Esophagus muscularis mucosa (tissue), 4 donors: ENCODE measurements around the gene RHOBTB1. TPM values are rescaled to one million over a fixed set of nuclear protein-coding genes. Genes with fewer than 3 reads are reported as not detected.

Experiments used
- DNase-seq: peaks from one replicate; pipeline ENCODE4 v3.0.0-alpha.2; 2017; ENCODE audit errors: extremely low spot score
- H3K27ac ChIP-seq, 4 donors: fragments of 200-600 bp; sonication (generic); replicated peaks in 1 of 4; 1 replicate in 3 of 4; 2 replicates in 1 of 4; pipeline ENCODE4 v1.5.1; 2016 to 2019; ENCODE audit warnings: mild to moderate bottlenecking in 1 of 4
- H3K27me3 ChIP-seq, 4 donors: fragments of 200-600 bp; sonication (generic); one replicate each; pipeline versions ENCODE4 v1.5.1 to v1.6.0; 2016 to 2019
- H3K36me3 ChIP-seq, 4 donors: fragments of 200-600 bp; sonication (generic); one replicate each; pipeline ENCODE4 v1.5.1; 2016 to 2019
- H3K4me1 ChIP-seq, 4 donors: fragments of 200-600 bp; sonication (generic); one replicate each; pipeline ENCODE4 v1.5.1; 2016 to 2019
- H3K4me3 ChIP-seq, 4 donors: fragments of 200-600 bp; sonication (generic); 1 replicate in 2 of 4; 2 replicates in 2 of 4; pipeline ENCODE4 v1.5.1; 2016 to 2019; ENCODE audit warnings: mild to moderate bottlenecking in 4 of 4, moderate library complexity in 1 of 4
- H3K9me3 ChIP-seq, 4 donors: fragments of 200-600 bp; sonication (generic); 1 replicate in 3 of 4; 2 replicates in 1 of 4; pipeline ENCODE4 v1.5.1; 2016 to 2019
- CTCF ChIP-seq, 3 experiments: fragments of 200-600 bp in 2 of 3; fragments of 450-650 bp in 1 of 3; sonication (generic) in 2 of 3; IDR thresholded peaks; one replicate each; pipeline ENCODE4 v1.5.1; 2017 to 2019; ENCODE audit warnings: antibody characterized with exemption in 3 of 3, mild to moderate bottlenecking in 2 of 3, moderate library complexity in 1 of 3
- EP300 ChIP-seq: sonication (generic); formaldehyde crosslinking; IDR thresholded peaks from one replicate; pipeline ENCODE4 v1.6.1; 2017; ENCODE audit warnings: antibody characterized with exemption
- POLR2A ChIP-seq: fragments of 450-650 bp; IDR thresholded peaks from one replicate; pipeline ENCODE4 v1.6.1; 2017; ENCODE audit warnings: antibody characterized with exemption, moderate library complexity, mild to moderate bottlenecking, low read depth
- POLR2AphosphoS5 ChIP-seq, 2 donors: sonication (generic); formaldehyde crosslinking; IDR thresholded peaks; one replicate each; pipeline ENCODE4 v1.6.1; 2017; ENCODE audit warnings: antibody characterized with exemption in 2 of 2
- WGBS: methylation state at CpG from one replicate; pipeline ENCODE4 v1.1.5; 2018; 5-methylcytosine and 5-hydroxymethylcytosine counted together
- intact Hi-C: fragments of 100-400 bp; cut with DNase I; formaldehyde crosslinking; loops from one replicate; pipeline ENCODE4 v1.15.1; 2023
- total RNA-seq, 4 donors: library from RNA; depleted of rRNA; stranded (reverse); fragments of >200 nt; gene quantifications; one replicate each; pipeline versions ENCODE4 v1.1.0 to v1.2.1, GENCODE V29; 2016

RHOBTB1 gene
- total RNA-seq, 4 donors from 2014 or later: 16.7 to 39.2 (median 20.1) TPM

DNA sequence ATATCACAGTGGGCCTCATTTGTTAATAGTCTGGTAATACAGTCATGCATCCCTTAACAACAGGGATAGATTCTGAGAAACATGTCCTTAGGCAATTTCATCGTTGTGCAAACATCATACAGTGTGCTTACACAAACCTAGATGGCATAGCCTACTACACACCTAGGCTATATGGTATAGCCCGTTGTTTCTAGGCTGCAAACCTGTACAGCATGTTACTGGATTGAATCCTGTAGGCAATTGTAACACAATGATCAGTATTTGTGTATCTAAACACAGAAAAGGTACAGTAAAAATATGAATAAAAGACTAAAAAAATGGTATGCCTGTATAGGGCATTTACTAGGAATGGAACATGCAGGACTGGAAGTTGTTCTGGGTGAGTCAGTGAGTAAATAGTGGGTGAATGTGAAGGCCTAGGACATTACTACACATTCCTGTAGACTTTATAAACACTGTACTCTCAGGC, 12.0 kb upstream of the RHOBTB1 start:
- no peaks in the 10 kb centered on the region for H3K36me3 ChIP-seq
- H3K4me3 ChIP-seq: no peak overlapping the region

GRCh38 chr10:60955316-60955715, 11.3 kb upstream of the RHOBTB1 start:
- Histone ChIP-seq H3K27me3 (no peaks in the 10 kb centered on the region), H3K4me3 (no peak overlapping the region), H3K4me1 (no peaks in the 10 kb centered on the region), H3K9me3 (no peaks in the 10 kb centered on the region), H3K27ac (no peak overlapping the region), H3K36me3 (no peaks in the 10 kb centered on the region)
- DNase-seq: no peak
- intact Hi-C loops: no loop called here
- TF ChIP-seq EP300 (no peak), POLR2AphosphoS5 (IDR thresholded peaks at IDR 0.05) (no peak), POLR2A (no peak), CTCF (IDR thresholded peaks at IDR 0.05) (no peak)

More for the DNA sequence above, 12.0 kb upstream of the RHOBTB1 start:
- H3K9me3 ChIP-seq: no peaks in the 10 kb centered on the region
- no peak for DNase-seq
- 97% methylated on average over 2 of the region's 2 CpGs for WGBS
- no peaks in the 10 kb centered on the region for H3K27me3 ChIP-seq
- no peak overlapping the region for H3K27ac ChIP-seq
- TF ChIP-seq POLR2A (no peak), POLR2AphosphoS5 (IDR thresholded peaks at IDR 0.05) (no peak), EP300 (no peak), CTCF (IDR thresholded peaks at IDR 0.05) (no peak)
- no peaks in the 10 kb centered on the region for H3K4me1 ChIP-seq
- intact Hi-C loops: no loop called here

DNA sequence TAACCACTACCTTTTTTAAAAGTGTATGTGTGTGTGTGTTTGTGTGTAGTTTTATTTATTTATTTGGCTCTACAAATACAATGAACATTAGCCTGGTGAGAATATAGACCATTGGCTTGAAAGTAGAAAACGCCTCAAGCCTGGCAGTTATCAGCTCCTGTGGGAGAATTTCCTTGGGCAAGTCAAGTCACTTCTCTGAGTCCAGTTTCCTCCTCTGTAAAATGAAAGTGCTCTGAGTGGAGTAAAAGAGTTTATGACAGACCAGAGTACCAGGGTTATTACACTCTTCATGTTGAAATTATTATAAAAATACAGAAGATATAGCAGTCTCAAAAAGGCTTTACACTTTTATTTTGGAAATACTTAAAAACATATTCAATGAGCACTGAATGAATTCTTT, 10.1 kb upstream of the RHOBTB1 start:
- no peak for TF ChIP-seq POLR2AphosphoS5 (IDR thresholded peaks at IDR 0.05)
- no peak for TF ChIP-seq EP300
- TF ChIP-seq POLR2A: no peak
- no peak for TF ChIP-seq CTCF (IDR thresholded peaks at IDR 0.05)
- no peaks in the 10 kb centered on the region for H3K36me3 ChIP-seq
- H3K27me3 ChIP-seq: no peaks in the 10 kb centered on the region
- no peak overlapping the region for H3K4me3 ChIP-seq
- DNase-seq: no peak
- no peak overlapping the region for H3K27ac ChIP-seq
- H3K9me3 ChIP-seq: no peaks in the 10 kb centered on the region
- 88% methylated on average over 1 of the region's 1 CpG for WGBS
- intact Hi-C loops: no loop called here
- H3K4me1 ChIP-seq: no peaks in the 10 kb centered on the region

DNA sequence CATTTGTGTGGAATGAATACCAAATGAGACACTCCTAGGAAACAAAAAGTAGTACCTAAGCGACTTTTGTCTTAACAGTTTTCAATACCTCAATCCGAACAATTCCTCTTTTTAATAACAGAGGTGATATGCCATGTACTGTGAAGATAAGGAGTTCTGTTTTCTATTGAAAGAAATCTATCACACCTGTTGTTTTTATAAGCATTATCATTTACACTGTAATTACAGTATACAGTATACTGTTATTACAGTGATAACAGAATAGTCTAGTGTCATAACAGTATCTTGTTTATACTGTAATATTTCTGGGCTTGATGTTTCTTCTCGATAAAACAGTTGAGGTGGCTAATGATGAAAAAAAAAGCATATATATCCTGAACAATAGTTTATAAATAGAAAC, 9.4 kb upstream of the RHOBTB1 start:
- Histone ChIP-seq H3K36me3 (no peaks in the 10 kb centered on the region), H3K9me3 (no peaks in the 10 kb centered on the region), H3K4me3 (no peak overlapping the region), H3K27me3 (no peaks in the 10 kb centered on the region), H3K4me1 (no peaks in the 10 kb centered on the region), H3K27ac (no peak overlapping the region)
- TF ChIP-seq CTCF (IDR thresholded peaks at IDR 0.05) (no peak), EP300 (no peak), POLR2AphosphoS5 (IDR thresholded peaks at IDR 0.05) (no peak), POLR2A (no peak)
- WGBS: 89% methylated on average over 3 of the region's 3 CpGs
- intact Hi-C loops: no loop called here
- no peak for DNase-seq

DNA sequence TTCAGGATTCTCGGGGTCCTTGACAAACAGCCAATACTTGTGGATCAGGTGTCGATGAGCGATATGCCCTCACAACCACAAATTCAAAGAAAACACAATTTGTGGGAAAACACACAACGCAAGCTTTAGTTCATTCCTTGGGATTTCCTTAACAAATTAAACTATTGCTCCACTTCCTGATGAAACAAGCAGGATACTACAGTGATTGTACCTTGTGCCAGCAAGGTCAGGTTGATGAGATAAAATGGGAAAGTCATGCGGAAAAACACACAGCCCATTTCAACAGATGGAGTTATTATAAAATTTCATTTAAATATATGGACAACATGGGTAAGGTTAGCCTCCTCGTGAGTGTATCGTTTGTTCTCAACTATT, 8.8 kb upstream of the RHOBTB1 start:
- DNase-seq: no peak
- Histone ChIP-seq H3K4me3 (no peak overlapping the region), H3K9me3 (no peaks in the 10 kb centered on the region), H3K36me3 (no peaks in the 10 kb centered on the region), H3K27ac (no peak overlapping the region), H3K4me1 (no peaks in the 10 kb centered on the region), H3K27me3 (no peaks in the 10 kb centered on the region)
- intact Hi-C loops: no loop called here
- TF ChIP-seq CTCF (IDR thresholded peaks at IDR 0.05) (no peak), POLR2AphosphoS5 (IDR thresholded peaks at IDR 0.05) (no peak), POLR2A (no peak), EP300 (no peak)
- WGBS: 80% methylated on average over 7 of the region's 7 CpGs
